GM12891 (cell line): ENCODE results near the gene KCNT1.

Source experiments
- DNase-seq: peaks from one replicate; pipeline ENCODE4 v3.0.0; 2011; ENCODE audit warnings: low spot score; ENCODE audit not compliant: insufficient read length
- FAIRE-seq: peaks from 2 replicates; lab custom pipeline; 2011; peaks lifted over from hg19 to GRCh38; lab: Jason Lieb, UNC
- PAX5 ChIP-seq: IDR thresholded peaks from 2 replicates; pipeline ENCODE4 v1.6.1; 2011; ENCODE audit warnings: low read length, moderate library complexity, mild to moderate bottlenecking; ENCODE audit not compliant: insufficient read depth, severe bottlenecking
- POLR2A ChIP-seq: IDR thresholded peaks from 2 replicates; pipeline ENCODE4 v1.6.1; 2011; ENCODE audit warnings: low read depth, low read length, control low read depth
- POLR2AphosphoS5 ChIP-seq: IDR thresholded peaks from 2 replicates; pipeline ENCODE4 v1.6.1; 2011; ENCODE audit warnings: low read depth, low read length, control low read depth
- POU2F2 ChIP-seq: IDR thresholded peaks from 2 replicates; pipeline ENCODE4 v1.6.1; 2011; ENCODE audit warnings: low read depth, mild to moderate bottlenecking, control low read depth, low read length, moderate library complexity
- SPI1 ChIP-seq: IDR thresholded peaks from 2 replicates; pipeline ENCODE4 v1.6.1; 2011; ENCODE audit warnings: low read depth, low read length, control low read depth
- TAF1 ChIP-seq: IDR thresholded peaks from 2 replicates; pipeline ENCODE4 v1.6.1; 2011; ENCODE audit warnings: low read depth, low read length, control low read depth

Gene KCNT1

DNA sequence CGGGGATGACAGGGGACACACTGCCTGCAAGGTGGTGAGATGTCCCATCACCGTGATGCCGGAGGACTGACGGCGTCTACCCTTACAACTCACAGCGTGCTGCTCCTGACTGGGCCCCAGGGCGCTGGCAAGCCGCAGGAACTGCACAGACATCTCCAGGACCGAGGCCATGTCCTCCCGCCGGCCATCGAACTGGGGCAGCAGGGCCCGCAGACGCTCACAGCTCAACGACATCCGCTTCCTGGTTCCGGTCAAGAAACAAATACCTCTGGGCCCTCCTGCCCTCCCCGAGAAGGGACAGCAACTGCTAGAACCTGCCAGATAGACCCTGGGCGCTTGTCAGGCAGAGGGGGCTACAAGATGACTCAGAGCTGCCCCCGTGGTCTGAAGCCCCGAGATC, 3.7 kb upstream of the KCNT1 start:
- no peak for DNase-seq
- TF ChIP-seq POU2F2, result no peak
- no peak for TF ChIP-seq POLR2A
- no peak for TF ChIP-seq POLR2AphosphoS5
- TF ChIP-seq TAF1, result no peak
- FAIRE-seq, result no peak

DNA sequence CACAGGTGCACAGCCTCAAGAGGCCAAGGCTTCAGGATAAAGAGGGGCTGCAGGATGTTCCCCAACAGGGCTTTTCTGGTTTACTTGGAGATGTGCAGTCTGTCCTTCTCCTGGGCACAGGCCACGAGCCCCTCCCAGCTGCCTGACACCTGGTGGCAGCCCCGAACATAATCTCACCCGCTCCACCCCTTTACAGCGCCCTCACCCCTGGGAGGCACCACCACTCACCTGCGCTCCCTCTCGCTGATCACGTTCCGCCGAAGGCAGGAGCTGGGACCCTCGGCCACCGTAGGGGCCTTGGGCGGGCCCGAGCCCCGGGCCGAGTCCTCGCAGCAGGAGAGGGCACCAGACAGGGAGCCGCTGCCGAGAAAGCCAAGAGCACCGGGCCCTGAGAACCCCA, 3.2 kb upstream of the KCNT1 start:
- TF ChIP-seq PAX5 (no peak), POLR2A (no peak), POU2F2 (no peak), TAF1 (no peak), SPI1 (no peak), POLR2AphosphoS5 (no peak)
- FAIRE-seq (no peak), DNase-seq (no peak)

DNA sequence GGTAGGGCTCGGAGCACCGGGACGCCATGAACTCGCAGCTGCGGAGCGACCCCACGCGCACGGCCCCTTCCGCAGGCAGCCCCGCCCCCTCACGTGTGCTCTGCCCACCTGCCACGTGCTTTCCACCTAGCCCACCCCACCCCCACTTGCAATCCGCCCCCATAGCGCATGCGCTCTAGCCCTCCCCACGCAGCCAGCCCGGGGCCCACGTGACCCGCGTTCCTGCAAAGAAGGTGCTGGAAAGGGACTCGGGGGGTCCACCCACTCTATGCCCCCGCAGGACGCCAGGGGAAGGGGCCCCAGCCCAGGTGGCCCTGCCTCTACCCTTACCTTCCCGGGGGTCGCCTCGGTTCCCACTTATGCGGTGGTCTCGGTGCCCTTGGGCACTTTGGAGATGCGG, 2.5 kb upstream of the KCNT1 start, which contains the start of gene SOHLH1:
TSS of gene SOHLH1 (minus strand) at position 42 of the 400 bp plus-strand sequence. CDS start at position 28, 14 bp downstream.
- no peak for TF ChIP-seq POLR2AphosphoS5
- TF ChIP-seq POU2F2, result no peak
- no peak for TF ChIP-seq TAF1
- no peak for TF ChIP-seq SPI1
- no peak for TF ChIP-seq PAX5
- no peak for TF ChIP-seq POLR2A

DNA sequence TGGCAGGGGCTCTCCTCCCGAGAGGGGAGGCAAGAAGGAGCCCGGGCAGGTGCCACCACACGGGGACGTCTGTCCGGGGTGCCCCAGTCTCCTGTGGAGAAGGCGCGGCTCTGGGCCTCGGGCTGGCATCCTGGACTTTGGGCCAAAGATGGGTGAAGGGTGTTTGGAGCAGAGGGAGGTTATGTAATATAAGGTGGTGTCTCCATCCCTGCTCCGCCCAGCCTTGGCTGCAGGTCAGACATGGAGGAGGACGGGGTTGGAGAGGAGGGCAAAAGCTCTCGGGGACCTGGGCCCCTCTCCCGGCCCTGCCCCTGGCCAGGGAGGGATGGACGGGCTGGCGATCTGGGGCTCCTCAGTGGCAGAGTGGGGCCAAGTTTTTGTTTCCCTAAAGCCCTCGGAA, 1.5 kb upstream of the KCNT1 start:
- DNase-seq (no peak), FAIRE-seq (no peak)
- no peak for TF ChIP-seq SPI1

More for the DNA sequence above, 2.5 kb upstream of the KCNT1 start, which contains the start of gene SOHLH1:
- no peak for FAIRE-seq
- no peak for DNase-seq

DNA sequence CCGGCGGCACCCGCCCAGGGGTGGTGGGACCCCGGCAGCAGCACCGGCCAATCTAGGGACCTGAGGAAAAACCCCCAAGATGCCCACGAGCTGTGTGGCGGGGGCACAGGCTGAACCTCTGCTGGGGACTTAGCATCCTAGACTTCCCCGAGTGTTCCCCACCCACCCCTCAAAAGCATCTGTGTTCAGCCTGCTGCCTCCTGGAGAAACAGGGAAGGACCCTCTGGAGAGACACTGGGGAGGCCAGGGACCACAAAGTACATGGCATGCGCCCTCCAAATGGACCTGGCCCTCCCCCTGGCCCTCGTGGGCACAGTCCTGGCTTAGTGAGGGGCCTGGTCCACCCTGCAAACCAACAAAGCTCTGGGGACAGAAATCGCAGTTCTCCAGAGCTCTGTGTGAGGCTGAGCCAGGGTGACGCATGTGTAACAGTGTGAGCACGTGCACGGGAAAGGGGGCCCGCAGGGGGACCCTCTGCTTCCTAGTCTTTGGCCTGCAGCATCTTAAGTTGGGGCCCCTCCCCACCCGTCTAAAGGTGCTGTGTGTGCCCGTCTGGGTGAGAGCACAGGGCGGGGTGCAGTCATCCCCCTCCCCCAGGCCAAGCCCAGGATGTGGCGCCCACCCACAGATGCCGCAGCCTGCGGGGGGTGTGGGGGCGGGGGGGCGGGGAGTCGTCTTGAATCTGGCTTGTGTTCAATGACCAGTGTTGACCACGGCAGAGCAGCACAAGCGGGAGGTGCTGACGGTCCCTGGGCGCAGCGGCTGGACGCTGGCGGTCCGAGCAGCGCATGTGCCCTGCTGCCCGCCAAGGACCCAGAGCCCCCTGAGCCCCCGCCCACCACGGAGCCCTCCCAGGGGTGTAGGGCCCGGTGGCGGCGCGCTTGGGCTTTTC, 672 bp upstream of the KCNT1 start:
- no peak for DNase-seq
- no peak for FAIRE-seq
- no peak for TF ChIP-seq PAX5
- TF ChIP-seq SPI1, result no peak
- no peak for TF ChIP-seq POLR2A
- no peak for TF ChIP-seq POLR2AphosphoS5
- no peak for TF ChIP-seq POU2F2
- TF ChIP-seq TAF1, result no peak

DNA sequence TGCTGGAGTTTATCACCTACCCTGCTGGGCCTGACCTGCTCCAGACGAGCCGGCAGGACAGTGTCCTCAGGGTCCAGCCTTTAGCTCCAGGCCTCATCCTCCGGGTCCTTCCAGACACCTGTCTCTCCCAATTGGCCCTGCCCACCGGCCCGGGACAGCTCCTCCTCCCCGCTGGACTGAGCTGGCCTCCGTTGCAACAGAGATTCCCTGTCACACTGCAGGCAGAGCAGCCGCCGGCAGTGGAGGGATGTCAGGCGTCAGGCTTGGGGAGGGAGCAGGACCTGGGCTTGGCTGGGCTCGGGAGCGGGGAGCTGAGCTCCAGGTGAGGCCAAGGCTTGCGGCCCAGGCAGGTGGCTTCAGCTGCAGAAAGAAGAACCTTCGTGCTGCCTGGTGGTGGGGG, 1.7 kb downstream of the KCNT1 start:
- TF ChIP-seq SPI1 (no peak), POU2F2 (no peak), POLR2A (no peak), PAX5 (no peak), TAF1 (no peak), POLR2AphosphoS5 (no peak)
- FAIRE-seq (no peak), DNase-seq (no peak)

DNA sequence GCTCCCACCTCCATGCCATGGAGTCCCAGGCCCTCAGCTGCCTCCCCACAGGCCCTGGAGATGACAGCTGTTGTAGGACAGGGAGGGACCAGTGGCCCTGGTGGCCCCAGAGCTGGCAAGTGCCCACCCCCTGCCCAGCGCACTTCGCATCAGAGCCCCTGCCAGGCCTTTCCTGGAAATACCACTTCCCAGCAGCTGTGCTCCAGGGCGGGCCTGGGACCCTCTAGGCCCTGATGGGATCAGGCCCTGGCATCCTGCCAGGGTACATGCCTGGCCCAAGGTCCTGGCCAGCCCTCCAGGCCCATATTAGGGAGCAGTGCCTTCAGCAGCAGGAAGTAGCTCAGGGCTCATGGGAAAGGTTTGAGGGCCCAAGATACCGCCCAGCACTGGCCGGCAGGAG, 2.5 kb downstream of the KCNT1 start:
- TF ChIP-seq PAX5, result no peak
- TF ChIP-seq SPI1, result no peak
- no peak for DNase-seq
- no peak for FAIRE-seq

DNA sequence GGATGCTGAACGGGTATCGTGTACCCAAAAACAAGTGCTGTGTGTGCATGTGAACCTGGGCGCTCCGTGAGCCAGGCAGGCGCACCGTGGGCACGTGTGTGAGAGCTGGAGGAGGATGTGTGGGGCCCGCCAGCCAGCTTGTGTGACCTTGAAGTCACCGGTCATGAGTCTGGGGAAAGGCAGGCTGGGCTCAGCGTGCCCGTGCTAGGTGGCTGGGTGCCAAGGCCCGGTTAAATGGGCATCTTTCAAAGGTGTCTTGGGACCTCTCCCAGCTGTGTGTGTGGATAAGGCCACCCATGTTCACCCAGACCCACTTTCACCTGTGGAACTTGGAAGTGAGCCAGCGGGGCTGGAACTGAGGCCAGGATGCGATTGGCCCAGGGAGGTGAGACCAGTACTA, 3.4 kb downstream of the KCNT1 start:
- TF ChIP-seq PAX5 (no peak), POU2F2 (no peak), POLR2AphosphoS5 (no peak), TAF1 (no peak), POLR2A (no peak), SPI1 (no peak)
- no peak for FAIRE-seq
- DNase-seq, result no peak

DNA sequence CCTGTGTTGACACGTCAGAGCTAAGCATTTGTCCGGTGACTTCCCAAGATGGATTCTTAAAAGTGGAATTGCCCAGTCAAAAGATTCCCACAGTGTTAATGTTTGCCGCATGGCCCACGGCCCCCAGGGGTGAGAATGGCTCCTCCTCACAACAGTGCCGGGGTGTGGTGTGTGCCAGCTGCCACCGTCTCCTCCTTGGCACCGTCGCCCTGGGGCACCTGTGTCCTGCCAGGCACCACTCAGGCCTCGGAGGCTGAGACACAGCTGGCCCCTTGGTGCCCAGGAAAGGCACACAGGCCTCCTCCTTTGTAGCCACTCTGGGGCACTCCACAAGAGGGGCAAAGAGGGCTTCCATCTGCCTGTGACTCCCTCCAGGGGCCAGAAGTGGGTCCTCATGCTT, 4.3 kb downstream of the KCNT1 start:
- FAIRE-seq (no peak), DNase-seq (no peak)
- TF ChIP-seq TAF1, result no peak
- TF ChIP-seq POLR2A, result no peak
- no peak for TF ChIP-seq PAX5
- TF ChIP-seq POU2F2, result no peak
- TF ChIP-seq POLR2AphosphoS5, result no peak
- no peak for TF ChIP-seq SPI1
